HG02870 (cell line): Measurements from ENCODE around the gene TEX264.
"Not testable (repeated sequence)": the region's sequence is repeated elsewhere in the genome, so short reads cannot be mapped to it uniquely, and the experiment has no call there.

Source experiments
- ATAC-seq: cut with Tn5 transposase; IDR thresholded peaks from one replicate; pipeline ENCODE4 v1.9.1; 2021; ENCODE audit warnings: mild to moderate bottlenecking, moderate library complexity; ENCODE audit not compliant: unreplicated experiment

The TEX264 gene

GRCh38 chr3:51670823-51671733 lies at the start of gene TEX264:
Gene TEX264, plus strand, starts transcription at chr3:51671252. Its CDS starts 3,053 bp downstream, at chr3:51674305.
- ATAC-seq, result peak; percentile 67

- no peak for ATAC-seq
Observed at GRCh38 chr3:51622413-51622812, 48.6 kb upstream of the TEX264 start.

- ATAC-seq, result no peak
Observed at GRCh38 chr3:51622868-51623267, 48.2 kb upstream of the TEX264 start.

GRCh38 chr3:51630513-51630912 lies 40.5 kb upstream of the TEX264 start:
- ATAC-seq, result no peak

GRCh38 chr3:51637144-51637940 lies 33.7 kb upstream of the TEX264 start:
- no peak for ATAC-seq

- ATAC-seq, result peak; percentile 54
Observed at GRCh38 chr3:51637941-51638471, 33.0 kb upstream of the TEX264 start.

GRCh38 chr3:51642462-51642861 lies 28.6 kb upstream of the TEX264 start:
- ATAC-seq, result no peak

- no peak for ATAC-seq
Observed at GRCh38 chr3:51646091-51646490, 25.0 kb upstream of the TEX264 start.

- not testable (repeated sequence) for ATAC-seq
Observed at GRCh38 chr3:51652103-51652502, 18.9 kb upstream of the TEX264 start.

- ATAC-seq, result not testable (repeated sequence)
Observed at GRCh38 chr3:51653409-51653808, 17.6 kb upstream of the TEX264 start.

GRCh38 chr3:51657234-51657633 lies 13.8 kb upstream of the TEX264 start:
- no peak for ATAC-seq

- no peak for ATAC-seq
Observed at GRCh38 chr3:51659942-51660341, 11.1 kb upstream of the TEX264 start.

GRCh38 chr3:51662456-51662855 lies 8.6 kb upstream of the TEX264 start:
- no peak for ATAC-seq

- ATAC-seq, result no peak
Observed at GRCh38 chr3:51668756-51669155, 2.3 kb upstream of the TEX264 start.

- no peak for ATAC-seq
Observed at GRCh38 chr3:51669241-51670052, 1.6 kb upstream of the TEX264 start.

GRCh38 chr3:51670053-51670822 lies 814 bp upstream of the TEX264 start:
- ATAC-seq, result no peak

- ATAC-seq, result peak; percentile 35
Observed at GRCh38 chr3:51671734-51672475, 853 bp downstream of the TEX264 start.

GRCh38 chr3:51673181-51673801 lies 2.2 kb downstream of the TEX264 start:
- ATAC-seq, result no peak
